ENCODE measurements around the gene SYCE3.

Gene SYCE3

DNA sequence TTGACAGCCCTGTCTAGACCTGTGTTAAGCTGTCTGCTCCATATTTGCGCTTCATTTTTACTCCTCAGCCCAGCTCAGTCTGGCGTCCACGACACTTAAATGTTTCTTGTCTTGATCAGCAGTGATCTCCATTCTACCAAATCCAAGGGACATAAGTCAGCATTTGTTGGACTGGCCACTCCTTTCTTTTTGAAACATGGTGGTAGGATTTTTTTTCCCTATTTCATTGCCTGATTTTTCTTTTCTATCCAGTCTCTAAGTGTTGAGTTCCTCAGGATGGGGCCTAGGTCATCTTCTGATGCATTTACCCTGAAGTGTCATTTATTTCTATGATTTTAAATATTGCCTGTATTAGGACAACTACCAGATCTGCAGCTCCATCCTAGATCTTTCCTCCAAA is 53.8 kb downstream of the SYCE3 start:
- no peak for DNase-seq
- intact Hi-C loops (cut with DNase I): loop anchor here (2.0 to 10.0 kb wide), 2 partner anchors 16 to 264 kb away; partner anchors contain the start of genes SCO2 and TUBGCP6

DNA sequence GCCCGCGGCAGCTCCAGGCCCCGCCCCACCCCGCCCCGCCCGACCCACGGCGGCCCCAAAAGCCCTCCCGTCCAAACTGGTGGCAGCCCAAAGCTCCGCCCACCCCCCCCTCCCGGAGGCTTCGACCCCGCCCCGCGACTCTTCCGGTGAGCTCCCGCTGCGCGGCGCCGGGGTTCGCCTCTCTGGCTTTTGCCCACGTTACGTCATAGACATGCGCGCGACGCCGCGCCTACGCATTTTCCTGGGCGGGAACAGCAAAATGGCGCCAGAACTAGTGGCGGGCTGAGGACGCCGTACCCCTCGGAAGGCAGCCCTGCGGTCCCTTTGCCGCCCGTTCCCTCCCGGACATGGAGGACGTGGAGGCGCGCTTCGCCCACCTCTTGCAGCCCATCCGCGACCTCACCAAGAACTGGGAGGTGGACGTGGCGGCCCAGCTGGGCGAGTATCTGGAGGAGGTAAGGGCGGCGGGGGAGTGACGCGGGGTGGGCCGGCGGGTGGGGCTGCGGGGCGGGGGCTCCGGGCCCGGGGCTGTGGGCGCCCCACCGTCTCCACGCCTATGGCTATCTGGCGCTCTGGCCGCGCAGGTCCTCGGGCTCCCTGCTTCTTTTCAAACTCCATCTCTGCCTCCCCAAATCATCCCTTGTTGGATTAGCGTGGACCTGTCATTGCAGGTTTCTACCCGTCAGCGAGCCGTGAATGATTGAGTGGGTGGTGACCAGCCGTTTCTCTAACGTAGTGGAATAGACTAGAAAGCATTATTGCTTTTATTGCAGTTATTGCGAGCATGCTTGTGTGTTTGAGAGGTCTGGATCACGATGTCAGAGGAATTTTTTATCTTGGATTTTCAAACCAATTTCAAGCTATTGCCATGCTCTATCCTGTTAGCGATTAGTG is 54.5 kb downstream of the SYCE3 start, which contains the start of gene NCAPH2:
NCAPH2 (plus strand) TSS at position 234 of the 894 bp plus-strand sequence; CDS start at position 348, 114 bp downstream.
- DNase-seq: peak in 38 of 42 donors; percentile 92 to 99 (median 97)
- intact Hi-C loops (cut with DNase I): loop anchor here (2.0 to 10.0 kb wide), 3 partner anchors 17 to 263 kb away; partner anchors contain the start of genes SBF1, SCO2 and TUBGCP6

DNA sequence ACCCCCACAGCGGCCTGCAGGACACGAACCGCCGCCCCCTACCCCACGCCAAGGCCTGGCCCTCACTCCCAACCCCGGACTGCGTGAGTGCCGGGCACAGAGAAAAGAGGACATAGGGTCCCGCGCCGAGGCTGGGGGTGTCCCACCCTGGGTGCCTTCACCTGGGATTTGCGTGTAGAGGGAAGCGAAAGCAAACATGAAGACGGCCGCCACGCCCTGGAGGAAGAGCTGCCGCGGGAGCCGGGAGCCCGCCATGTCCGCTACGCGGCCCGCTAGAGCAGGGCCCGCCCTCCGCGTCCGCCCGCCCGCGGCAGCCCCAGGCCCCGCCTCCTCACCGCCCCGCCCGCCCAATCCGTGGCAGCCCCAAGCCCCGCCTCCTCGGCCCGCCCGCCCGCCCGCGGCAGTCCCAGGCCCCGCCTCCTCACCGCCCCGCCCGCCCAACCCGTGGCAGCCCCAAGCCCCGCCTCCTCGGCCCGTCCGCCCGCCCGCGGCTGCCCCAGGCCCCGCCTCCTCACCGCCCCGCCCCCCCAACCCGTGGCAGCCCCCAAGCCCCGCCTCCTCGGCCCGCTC is 55.2 kb downstream of the SYCE3 start, which contains the start of gene LMF2:
LMF2 (minus strand) TSS at position 282 of the 570 bp plus-strand sequence; CDS start at position 255, 27 bp downstream.
- peak; percentile 74 to 97 (median 92) for DNase-seq
- intact Hi-C loops (cut with DNase I): loop anchor here (2.0 to 10.0 kb wide), 2 partner anchors 33 to 263 kb away; partner anchors contain the start of genes SBF1 and TUBGCP6

DNA sequence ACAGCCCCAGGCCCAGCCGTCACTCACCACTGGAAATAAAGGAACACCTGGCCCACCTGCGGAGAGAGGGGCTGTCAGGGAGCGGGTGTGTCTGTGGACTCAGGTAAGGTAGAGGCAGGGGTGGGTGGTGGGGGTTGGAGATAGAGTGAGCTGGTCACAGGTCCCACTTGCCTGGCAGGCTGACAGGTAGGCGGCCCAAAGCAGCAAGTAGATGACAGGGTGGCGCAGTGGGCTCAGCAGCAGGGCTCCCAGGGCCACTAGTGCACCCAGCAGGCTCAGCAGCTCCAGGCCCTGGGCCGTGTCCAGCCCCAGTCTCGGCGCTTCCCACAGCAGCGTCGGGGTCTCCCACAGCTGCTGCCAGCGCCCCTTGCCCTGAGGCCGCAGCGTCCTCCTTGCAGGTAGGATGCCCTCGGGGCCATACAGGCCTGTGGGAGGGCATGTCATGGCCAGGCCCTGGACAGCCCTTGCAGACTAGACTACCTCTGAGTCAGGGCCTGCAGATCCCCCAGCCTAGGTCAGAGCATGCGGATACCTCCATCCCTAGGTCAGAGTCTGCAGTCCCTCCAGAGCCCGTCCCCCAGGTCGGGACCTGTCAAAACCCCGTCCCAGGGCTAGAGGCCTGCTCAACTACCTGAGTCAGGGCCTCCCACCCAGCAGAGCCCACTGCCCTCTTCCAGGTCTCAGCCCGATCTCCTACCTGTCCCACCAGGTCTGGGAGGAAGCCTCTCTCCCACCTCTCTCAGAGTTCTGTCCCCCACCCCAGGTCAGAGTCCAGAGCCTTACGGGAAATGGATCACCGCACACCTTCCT is 55.9 kb downstream of the SYCE3 start:
- intact Hi-C loops (cut with DNase I): loop anchor here (2.0 to 10.0 kb wide), 2 partner anchors 32 to 262 kb away; partner anchors contain the start of genes SBF1 and TUBGCP6
- peak in 4 of 42 donors; percentile 11 to 45 (median 26) for DNase-seq

DNA sequence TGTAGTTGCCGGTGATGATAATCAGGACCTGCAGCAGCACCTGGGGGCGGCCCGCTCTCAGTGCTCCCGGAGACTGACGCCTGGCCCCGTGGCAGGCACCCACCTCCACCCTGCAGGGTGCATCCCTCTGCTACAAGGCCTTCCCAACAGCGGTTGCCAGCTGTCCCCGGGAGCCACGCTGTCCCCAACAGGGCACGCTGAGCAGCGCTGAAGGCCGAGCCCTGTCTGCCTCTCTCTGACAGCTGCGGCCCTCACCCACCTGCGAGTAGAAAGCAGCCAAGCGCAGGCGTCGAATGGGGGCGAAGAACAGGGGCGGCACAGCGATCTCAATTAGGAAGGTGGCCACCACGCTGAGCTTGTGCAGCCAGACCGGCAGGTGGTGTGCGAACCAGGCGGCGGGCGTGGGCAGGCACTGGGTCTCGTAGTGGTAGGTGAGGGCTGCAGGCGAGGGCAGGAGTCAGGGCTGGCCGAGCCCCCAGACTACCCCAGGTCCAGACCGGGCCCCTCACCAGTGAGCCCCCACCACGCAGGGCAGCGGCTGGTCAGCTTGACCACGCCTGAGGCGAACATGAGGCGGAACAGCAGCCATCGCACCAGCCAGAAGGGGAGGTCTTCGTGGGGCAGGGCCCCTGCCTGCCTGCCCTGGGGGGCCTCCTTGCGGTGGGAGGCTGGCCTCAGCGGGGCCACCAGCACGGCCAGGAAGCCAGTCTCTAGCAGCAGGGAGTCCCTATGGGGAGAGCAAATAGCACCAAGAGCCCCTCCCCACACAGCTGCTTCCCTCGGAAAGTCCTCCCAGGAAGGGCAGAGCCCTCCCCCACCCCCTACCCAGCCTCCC is 56.7 kb downstream of the SYCE3 start:
- DNase-seq: peak in 18 of 42 donors; percentile 18 to 70 (median 46)
- intact Hi-C loops (cut with DNase I): loop anchor here (2.0 to 10.0 kb wide), 2 partner anchors 31 to 261 kb away; partner anchors contain the start of genes SBF1 and TUBGCP6

DNA sequence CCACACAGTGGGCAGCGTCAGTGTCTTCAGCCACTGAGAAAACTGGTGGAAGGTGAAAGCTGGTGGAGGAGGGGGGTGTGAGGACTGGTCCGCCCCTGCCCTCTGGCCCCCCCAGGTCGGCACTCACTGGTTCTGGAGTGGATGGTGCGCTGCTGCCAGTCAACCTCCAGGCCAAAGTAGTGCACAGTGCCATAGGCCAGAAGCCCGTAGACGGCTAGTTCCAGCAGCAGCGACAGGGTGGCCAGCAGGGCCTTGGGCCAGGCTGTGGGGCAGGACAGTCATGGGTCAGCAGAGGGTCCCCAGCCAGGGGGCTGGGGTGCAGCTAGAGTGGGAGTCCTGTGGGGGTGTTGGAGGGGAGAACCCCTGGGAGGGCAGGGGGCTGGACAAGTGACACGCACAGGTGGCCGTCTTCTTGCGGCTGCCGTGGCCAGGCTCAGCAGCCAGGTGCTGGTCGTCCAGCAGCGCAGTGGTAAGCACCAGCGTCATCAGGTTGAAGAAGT is 57.4 kb downstream of the SYCE3 start:
- no peak for DNase-seq
- intact Hi-C loops (cut with DNase I): loop anchor here (10.0 kb wide), 1 partner anchor 261 kb away; the partner anchor contains the start of gene TUBGCP6

DNA sequence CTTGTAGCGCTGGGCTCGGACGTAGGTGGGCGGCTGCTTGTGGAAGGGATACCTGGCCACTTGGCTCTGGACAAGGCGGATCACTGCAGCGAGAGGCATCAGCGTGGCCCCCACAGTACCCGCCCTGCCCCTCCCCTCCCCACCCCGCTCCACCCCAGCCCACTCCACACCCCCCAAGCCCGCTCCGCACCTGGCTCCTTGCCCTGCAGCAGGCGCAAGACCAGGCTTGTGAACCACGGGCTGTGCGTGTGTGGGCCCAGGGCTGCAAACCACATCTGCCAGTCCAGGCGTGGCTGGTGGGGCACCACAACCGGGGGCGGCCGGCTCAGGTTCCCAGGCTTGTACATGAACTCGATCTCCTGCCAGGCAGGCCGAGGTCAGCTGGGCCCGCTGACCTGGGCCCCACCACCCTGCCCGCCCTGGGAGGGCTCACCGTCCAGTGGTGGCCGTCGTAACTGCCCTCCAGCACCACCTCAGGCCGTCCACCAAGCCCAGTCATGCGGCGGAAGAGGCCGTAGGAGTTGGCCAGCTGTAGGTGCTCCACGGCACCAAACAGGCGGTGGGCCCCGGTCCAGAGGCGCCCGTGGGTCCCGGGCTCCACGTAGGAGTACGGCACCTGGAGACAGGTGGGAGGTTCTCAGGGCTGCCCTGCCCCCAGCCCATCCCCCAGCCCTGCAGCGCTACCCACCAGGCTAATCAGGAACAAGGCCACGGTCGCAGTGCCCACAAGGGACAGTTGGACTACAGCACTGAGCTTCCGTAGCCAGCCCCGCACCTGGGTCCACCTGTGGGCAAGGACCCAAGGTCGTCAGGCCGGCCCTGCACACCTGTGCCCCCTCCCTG is 58.1 kb downstream of the SYCE3 start:
- no peak for DNase-seq
- intact Hi-C loops (cut with DNase I): loop anchor here (10.0 kb wide), 1 partner anchor 260 kb away; the partner anchor contains the start of gene TUBGCP6

DNA sequence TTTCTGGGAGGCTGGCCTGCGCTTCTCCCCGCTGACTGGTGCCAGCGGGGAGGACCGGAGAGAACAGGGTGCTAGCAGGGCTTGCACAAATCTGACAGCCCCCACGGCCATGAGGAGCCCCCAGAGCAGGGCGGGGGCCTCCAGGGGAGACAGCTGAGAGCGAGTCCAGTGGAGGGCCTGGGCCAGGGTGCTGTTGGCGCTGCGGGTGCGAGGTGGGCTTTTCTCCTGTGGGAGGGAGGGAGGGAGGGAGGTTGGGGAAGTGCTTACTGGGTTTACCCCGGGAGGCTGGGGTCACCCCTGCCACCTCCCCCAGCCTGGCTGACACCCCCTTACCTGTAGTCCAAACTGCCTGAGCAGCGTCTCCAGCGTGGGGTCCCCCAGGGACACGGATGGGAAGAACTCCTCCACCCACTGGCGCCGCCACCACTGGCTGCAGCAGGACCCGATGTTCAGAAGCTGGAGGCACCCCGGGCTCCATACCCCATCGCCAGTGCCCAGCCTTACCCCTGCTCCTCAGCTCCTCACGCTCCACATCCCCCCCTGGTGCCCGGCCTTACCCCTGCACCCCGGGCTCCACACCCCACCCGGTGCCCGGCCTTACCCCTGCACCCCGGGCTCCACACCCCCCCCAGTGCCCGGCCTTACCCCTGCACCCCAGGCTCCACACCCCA is 59.1 kb downstream of the SYCE3 start:
- DNase-seq: no peak
- intact Hi-C loops (cut with DNase I): loop anchor here (10.0 kb wide), 1 partner anchor 259 kb away; the partner anchor contains the start of gene TUBGCP6

DNA sequence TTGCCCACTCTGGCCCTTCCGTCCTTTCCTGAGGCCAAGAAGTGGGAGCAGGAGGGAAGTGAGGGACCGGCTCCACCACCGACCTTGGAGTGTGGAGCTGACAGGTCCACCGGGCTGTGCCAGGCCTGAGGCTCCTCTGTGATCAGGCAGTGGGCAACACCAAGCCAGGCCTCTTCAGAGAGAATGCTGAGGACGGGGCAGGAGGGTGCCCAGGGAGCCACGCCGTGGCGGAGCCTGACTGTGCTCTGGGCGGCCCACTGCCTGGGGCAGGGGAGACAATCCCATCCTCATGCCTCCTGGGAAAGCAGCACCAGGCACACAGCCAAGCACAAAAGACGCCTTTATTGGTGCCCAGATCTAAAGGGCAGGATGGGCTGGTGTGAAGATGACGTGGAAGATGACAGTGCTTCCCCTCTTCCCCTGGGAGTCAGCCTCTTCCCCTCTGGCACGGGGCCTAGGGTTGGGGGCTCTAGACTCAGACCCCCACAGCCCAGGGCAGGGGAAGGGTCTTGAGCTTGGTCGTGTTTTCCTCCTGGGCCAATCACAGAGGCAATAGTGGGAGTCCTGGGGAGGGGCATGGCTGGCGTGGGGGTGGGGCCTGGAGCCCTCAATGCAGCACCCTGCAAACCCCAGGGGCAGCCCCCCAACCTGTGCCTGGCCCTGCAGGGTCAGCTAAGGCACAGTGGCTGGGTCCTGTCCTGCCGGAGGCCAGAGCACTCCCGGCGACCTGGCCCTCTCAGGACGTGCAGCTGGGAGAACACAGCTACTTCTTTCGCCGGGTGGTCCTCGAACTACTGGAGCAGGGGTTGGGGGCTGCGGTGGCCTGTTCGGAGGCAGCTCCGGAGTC is 59.9 kb downstream of the SYCE3 start:
- intact Hi-C loops (cut with DNase I): loop anchor here (10.0 kb wide), 1 partner anchor 258 kb away; the partner anchor contains the start of gene TUBGCP6
- DNase-seq: no peak

DNA sequence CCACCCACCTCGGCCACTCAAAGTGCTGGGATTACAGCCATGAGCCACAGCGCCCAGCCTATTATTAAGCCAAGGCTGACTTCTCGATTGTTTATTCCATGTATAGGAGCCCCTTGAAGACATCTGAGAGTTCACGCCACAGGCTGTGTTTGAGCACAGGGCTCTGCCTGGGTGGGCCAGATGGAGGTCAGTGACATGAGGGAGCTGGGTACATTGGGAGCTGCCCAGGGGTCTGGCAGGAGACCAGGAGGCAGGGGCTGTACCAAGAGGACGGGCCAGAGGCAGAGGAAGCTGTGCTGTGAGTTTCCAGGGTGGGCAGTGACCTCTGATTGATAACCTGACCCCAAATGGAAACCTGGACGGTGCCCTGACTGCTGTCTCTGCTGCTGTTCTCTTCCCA is 60.6 kb downstream of the SYCE3 start:
- no peak for DNase-seq
- intact Hi-C loops (cut with DNase I): loop anchor here (10.0 kb wide), 1 partner anchor 257 kb away; the partner anchor contains the start of gene TUBGCP6
